HG03575 (cell line): ENCODE data around the gene SCARF2.
"Not testable (repeated sequence)": the region's sequence is repeated elsewhere in the genome, so short reads cannot be mapped to it uniquely, and the experiment has no call there.

Experiments
- ATAC-seq: cut with Tn5 transposase; IDR thresholded peaks from one replicate; pipeline ENCODE4 v1.9.1; 2021; ENCODE audit not compliant: unreplicated experiment, insufficient number of reproducible peaks, low FRiP score; ENCODE audit errors: extremely low read depth

Gene SCARF2

GRCh38 chr22:20420157-20420842 is 17.3 kb downstream of the SCARF2 start:
- no peak for ATAC-seq

- ATAC-seq, result no peak
Measured at GRCh38 chr22:20419664-20419951, 18.0 kb downstream of the SCARF2 start.

DNA sequence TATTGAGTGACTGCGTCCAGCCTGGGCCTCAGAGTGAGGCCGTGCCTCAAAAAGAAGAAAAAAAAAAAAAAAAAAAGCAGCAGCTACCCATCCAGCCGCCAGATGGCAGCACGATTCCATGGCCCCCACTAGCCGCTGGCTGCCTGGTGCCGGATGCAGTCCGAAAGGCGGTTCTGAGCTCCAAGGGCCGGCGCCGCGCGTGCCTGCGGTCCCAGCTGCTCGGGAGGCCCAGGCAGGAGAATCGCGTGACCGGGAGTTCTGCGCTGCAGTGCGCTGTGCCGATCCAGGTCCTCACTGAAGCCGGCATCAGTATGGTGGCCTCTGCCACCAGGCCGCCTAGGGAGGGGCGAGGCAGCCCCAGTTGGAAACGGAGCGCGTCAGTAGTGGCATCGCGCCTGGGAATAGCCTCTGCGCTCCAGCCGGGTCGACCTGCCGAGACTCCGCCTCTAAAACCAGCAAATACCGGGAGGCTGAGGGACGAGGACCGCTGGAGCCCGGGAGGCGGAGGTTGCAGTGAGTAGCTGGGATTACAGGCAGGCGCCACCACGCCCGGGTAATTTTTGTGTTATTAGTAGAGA is 19.3 kb downstream of the SCARF2 start:
- ATAC-seq, result no peak

DNA sequence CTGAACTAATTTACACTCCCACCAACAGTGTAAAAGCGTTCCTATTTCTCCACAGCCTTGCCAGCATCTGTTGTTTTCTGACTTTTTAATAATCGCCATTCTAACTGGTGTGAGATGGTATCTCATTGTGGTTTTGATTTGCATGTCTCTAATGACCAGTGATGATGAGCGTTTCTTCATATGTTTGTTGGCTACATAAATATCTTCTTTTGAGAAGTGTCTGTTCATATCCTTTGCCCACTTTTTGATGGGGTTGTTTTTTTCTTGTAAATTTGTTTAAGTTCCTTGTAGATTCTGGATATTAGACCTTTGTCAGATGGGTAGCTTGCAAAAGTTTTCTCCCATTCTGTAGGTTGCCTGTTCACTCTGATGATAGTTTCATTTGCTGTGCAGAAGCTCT is 21.9 kb downstream of the SCARF2 start:
- not testable (repeated sequence) for ATAC-seq

GRCh38 chr22:20415241-20415640 is 22.4 kb downstream of the SCARF2 start:
- ATAC-seq, result not testable (repeated sequence)

- ATAC-seq, result no peak
Measured at GRCh38 chr22:20414450-20414849, 23.2 kb downstream of the SCARF2 start.

DNA sequence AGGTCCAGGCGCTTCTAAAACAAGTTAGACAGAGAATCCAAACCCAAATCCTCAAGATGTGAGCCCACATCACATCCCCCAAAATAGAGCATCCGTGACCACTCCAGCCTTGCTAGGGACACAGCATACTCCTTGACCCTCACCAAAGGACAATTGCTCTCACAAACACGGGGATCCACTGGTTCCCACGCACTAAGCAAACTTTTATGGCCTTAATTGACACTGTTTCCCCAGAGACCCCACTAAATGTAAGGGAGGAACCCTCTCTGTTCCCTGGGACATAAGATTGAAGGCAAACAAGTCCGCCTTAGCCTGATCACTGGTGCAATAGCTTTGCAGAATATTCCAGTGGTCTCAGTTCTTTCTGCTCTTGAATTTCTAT is 23.6 kb downstream of the SCARF2 start:
- no peak for ATAC-seq

DNA sequence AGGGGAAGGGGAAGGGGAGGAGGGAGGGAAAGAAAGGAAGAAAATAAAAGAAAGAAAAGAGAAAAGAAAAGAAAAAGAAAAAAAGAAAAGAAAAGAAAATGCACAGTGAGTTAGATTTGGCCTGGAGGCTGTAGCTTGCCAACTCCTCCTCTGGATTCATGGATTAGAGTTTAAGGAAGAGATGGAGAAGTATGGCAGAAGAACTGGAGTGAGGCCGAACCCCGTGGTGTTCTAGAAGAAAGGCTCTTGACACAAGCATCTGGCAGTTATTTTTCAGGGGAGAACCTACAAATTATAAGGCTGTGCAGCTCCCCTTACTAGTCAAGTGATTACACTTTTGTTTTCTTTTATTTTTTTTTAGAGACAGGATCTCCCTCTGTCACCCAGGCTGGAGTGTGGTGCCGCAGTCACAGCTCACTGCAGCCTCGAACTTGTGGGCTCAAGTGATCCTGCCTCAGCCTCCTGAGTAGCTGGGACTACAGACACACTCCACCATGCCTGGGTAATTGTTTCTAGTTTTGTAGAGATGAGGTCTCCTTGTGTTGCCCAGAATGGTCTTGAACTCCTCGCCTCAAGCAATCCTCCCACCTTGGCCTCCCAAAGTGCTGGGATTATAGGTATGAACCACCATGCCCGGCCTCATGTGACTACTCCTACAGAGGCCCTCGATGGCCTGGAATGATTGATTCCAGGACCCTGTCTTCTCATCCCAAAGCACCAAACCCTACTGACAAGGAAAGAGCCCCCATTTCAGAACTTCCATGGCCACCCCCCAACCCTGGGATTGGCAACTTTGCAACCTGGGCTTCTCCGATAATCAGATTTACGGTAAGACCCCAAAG is 24.2 kb downstream of the SCARF2 start:
- ATAC-seq, result no peak

GRCh38 chr22:20412474-20413216 is 25.0 kb downstream of the SCARF2 start:
- ATAC-seq, result no peak

DNA sequence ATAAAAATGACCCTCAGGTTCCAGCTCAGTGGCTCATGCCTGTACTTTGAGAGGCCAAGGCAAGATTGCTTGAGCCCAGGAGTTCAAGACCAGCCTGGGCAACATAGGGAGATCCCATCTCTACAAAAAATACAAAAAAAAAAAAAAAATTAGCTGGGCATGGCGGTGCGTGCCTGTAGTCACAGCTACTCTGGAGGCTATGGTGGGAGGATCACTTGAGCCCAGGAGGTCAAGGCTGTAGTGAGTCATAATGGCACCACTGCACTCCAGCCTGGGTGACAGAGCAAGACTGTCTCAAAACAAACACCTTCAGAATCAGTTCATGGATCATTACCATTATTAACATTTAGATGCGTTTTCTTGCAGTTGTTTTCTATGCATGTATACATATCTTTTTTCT is 28.2 kb downstream of the SCARF2 start:
- ATAC-seq, result not testable (repeated sequence)

DNA sequence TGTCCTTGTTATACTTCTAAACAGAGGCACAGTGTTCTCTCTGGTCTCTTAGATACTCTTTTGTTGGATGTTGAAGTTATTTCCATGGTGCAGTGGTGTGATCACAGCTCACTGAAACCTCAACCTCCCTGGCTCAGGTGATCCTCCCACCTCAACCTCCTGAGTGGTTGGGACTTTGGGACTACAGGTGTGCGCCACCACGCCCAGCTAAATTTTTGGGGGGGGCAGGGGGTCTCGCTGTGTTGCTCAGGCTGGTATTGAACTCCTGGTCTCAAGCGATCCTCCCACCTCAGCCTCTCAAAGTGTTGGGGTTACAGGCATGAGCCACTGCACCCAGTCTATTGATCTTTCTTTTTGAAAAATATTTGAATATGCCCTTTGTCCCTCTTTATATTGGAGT is 28.7 kb downstream of the SCARF2 start:
- no peak for ATAC-seq

- no peak for ATAC-seq
Measured at GRCh38 chr22:20407829-20408228, 29.8 kb downstream of the SCARF2 start.

DNA sequence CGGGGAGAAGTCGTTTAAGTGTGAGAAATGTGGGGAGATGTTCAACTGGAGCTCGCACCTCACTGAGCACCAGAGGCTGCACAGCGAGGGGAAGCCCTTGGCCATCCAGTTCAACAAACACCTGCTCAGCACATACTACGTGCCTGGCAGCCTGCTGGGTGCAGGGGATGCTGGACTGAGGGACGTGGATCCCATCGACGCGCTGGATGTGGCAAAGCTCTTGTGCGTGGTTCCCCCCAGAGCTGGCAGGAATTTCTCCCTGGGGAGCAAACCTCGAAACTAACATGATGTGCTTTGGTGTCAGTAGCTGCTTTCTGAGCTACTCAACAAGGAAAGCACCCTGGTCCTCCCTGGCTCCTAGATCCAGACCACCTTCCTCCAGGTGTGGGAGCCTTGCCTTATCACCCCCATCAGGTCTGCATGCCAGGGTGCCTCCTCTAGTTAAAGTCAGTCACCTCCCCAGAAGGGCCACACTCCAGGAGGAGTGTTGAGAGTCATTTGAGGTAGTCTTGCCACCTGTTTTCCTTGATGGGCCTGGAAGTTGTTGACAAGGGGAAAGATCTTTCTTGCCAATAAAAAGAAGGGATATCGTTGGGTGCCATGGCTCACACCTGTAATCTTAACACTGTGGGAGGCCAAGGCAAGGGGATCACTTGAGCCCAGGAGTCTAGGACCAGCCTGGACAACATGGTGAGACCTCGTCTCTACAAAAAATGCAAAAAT is 30.8 kb downstream of the SCARF2 start:
- no peak for ATAC-seq

GRCh38 chr22:20405931-20406685 is 31.5 kb downstream of the SCARF2 start:
- ATAC-seq, result no peak

GRCh38 chr22:20405291-20405930 is 32.2 kb downstream of the SCARF2 start:
- ATAC-seq, result no peak

DNA sequence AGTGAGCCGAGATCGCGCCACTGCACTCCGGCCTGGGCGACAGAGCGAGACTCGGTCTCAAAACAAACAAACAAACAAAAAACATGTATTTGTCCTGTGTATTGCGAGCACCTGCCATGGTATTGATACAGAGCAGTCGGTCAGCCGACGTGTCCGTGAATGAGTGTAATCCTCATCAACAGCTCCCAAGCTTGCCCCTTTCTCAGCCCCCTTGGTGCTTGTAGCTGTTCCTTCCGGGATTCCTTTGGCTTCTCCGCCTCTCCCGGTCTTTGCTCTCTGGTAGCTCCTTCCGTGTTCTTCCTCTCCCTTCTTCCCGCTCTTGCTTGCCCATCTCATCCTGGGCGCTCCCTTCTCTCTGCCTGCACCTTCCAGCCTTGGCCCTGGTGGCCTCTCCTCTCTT is 32.7 kb downstream of the SCARF2 start:
- ATAC-seq, result no peak

DNA sequence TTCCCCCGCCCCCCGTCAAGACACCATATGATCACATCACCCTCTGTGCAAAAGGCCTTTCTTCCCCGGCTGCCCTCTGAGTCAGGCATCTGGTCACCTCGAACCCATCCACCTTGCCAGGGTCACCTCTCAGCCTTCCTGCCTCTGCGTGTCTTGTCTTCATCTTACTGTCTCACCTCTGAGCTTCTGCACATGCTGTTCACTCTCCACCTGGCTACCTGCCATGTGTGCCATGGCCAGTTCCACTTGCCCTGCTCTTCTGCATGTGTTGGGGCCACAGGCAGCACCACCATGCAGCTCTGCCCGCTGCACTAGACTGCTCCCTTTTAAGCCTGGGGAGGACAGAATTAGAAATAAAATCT is 33.9 kb downstream of the SCARF2 start:
- no peak for ATAC-seq
